Stimulated activated CD8-positive, alpha-beta memory T cell treated with anti-CD3 and anti-CD28 coated beads, Interleukin-15, amount 100 ng/mL, for 1 hour (primary cell): Measurements from ENCODE around the gene HOXA7.

Source experiments
- DNase-seq: peaks from one replicate; pipeline ENCODE4 v3.0.0-alpha.2; 2020; ENCODE audit warnings: low read depth

Gene HOXA7

GRCh38 chr7:27118580-27118979, 37.9 kb downstream of the HOXA7 start:
- no peak for DNase-seq

- DNase-seq, result no peak
These were observed 38.5 kb downstream of the HOXA7 start for GRCh38 chr7:27117887-27118491.

- DNase-seq, result no peak
These were observed 39.3 kb downstream of the HOXA7 start for GRCh38 chr7:27116962-27117886.

- no peak for DNase-seq
These were observed 40.2 kb downstream of the HOXA7 start for GRCh38 chr7:27116031-27116961.

- no peak for DNase-seq
These were observed 41.1 kb downstream of the HOXA7 start for GRCh38 chr7:27115221-27116026.

- DNase-seq, result no peak
These were observed 41.6 kb downstream of the HOXA7 start for GRCh38 chr7:27114881-27115220.

GRCh38 chr7:27113991-27114769, 42.3 kb downstream of the HOXA7 start:
- no peak for DNase-seq

GRCh38 chr7:27112955-27113949, 43.2 kb downstream of the HOXA7 start:
- DNase-seq, result no peak

GRCh38 chr7:27112361-27112760, 44.1 kb downstream of the HOXA7 start:
- DNase-seq, result no peak

GRCh38 chr7:27111751-27112277, 44.7 kb downstream of the HOXA7 start:
- DNase-seq, result no peak

GRCh38 chr7:27111042-27111750, 45.3 kb downstream of the HOXA7 start:
- no peak for DNase-seq

GRCh38 chr7:27110186-27111031, 46.1 kb downstream of the HOXA7 start:
- no peak for DNase-seq

- DNase-seq, result no peak
These were observed 46.8 kb downstream of the HOXA7 start for GRCh38 chr7:27109466-27110185.

GRCh38 chr7:27108390-27109127, 47.9 kb downstream of the HOXA7 start:
- DNase-seq, result no peak

GRCh38 chr7:27107391-27108381, 48.8 kb downstream of the HOXA7 start:
- DNase-seq, result no peak
